GM23338 (cell line): ENCODE results near the gene POLA1.

Source experiments
- CREB1 ChIP-seq: fragments of 250-450 bp; sonication (Bioruptor Pico); IDR thresholded peaks from 2 replicates; pipeline ENCODE4 v1.5.0; 2020; ENCODE audit warnings: low read depth, mild to moderate bottlenecking, moderate library complexity
- CTCF ChIP-seq, 2 experiments: fragments of 200-600 bp in 1 of 2; sonication (generic) in 1 of 2; conservative IDR thresholded peaks; 2 replicates each; pipeline versions ENCODE4 v1.5.1 to v1.6.1; 2016 to 2017; ENCODE audit warnings: antibody characterized with exemption in 2 of 2, low read depth in 2 of 2, mild to moderate bottlenecking in 2 of 2, moderate library complexity in 1 of 2
- ETS1 ChIP-seq: IDR thresholded peaks from 2 replicates; pipeline ENCODE4 v1.6.1; 2016; ENCODE audit warnings: antibody characterized with exemption
- EZH2 ChIP-seq: fragments of 200-600 bp; sonication (generic); IDR thresholded peaks from one replicate; pipeline ENCODE4 v1.8.0; 2017; ENCODE audit warnings: antibody characterized with exemption, mild to moderate bottlenecking, low read depth; ENCODE audit not compliant: unreplicated experiment
- EZH2phosphoT487 ChIP-seq: fragments of 200-600 bp; sonication (generic); IDR thresholded peaks from one replicate; pipeline ENCODE4 v1.8.1; 2018; ENCODE audit warnings: antibody characterized with exemption; ENCODE audit not compliant: unreplicated experiment
- JUNB ChIP-seq: IDR thresholded peaks from one replicate; pipeline ENCODE4 v1.6.1; 2016; ENCODE audit warnings: antibody characterized with exemption; ENCODE audit not compliant: unreplicated experiment
- NANOG ChIP-seq: IDR thresholded peaks from 2 replicates; pipeline ENCODE4 v1.6.1; 2016; ENCODE audit warnings: antibody characterized with exemption, borderline replicate concordance
- POLR2AphosphoS5 ChIP-seq: IDR thresholded peaks from 2 replicates; pipeline ENCODE4 v1.6.1; 2016; ENCODE audit warnings: antibody characterized with exemption, low read depth
- REST ChIP-seq: IDR thresholded peaks from one replicate; pipeline ENCODE4 v1.6.1; 2018; ENCODE audit warnings: antibody characterized with exemption; ENCODE audit not compliant: unreplicated experiment
- STAT1 ChIP-seq: IDR thresholded peaks from one replicate; pipeline ENCODE4 v1.6.1; 2016; ENCODE audit warnings: antibody characterized with exemption; ENCODE audit not compliant: unreplicated experiment
- ZNF114 ChIP-seq: fragments of 250-450 bp; sonication (Bioruptor Pico); IDR thresholded peaks from 2 replicates; pipeline ENCODE4 v1.5.0; 2020; ENCODE audit warnings: mild to moderate bottlenecking, moderate library complexity
- ZNF331 ChIP-seq: fragments of 250-450 bp; sonication (Bioruptor Pico); IDR thresholded peaks from 2 replicates; pipeline ENCODE4 v1.5.0; 2020; ENCODE audit warnings: low read depth, mild to moderate bottlenecking, moderate library complexity
- ZNF462 ChIP-seq: fragments of 250-450 bp; sonication (Bioruptor Pico); IDR thresholded peaks from 2 replicates; pipeline ENCODE4 v1.5.0; 2020; ENCODE audit warnings: mild to moderate bottlenecking, moderate library complexity

- TF ChIP-seq CTCF (conservative IDR thresholded peaks at IDR 0.05; ENCODE audit: low read depth in 2 of 2) (no peak), EZH2phosphoT487 (no peak), POLR2AphosphoS5 (no peak), EZH2 (no peak), NANOG (no peak), ETS1 (no peak), REST (no peak), STAT1 (no peak), CREB1 (no peak), ZNF114 (no peak), JUNB (no peak), ZNF331 (CRISPR knock-in tag) (no peak), ZNF462 (no peak)
These were observed 183.0 kb downstream of the POLA1 start for GRCh38 chrX:24876530-24877287.
